ENCODE results near the gene ACE.

GRCh38 chr17:63537001-63537400 is 60.1 kb downstream of the ACE start:
- no peak for TF ChIP-seq ZNF404 (tag by site-specific recombination; IDR thresholded peaks at IDR 0.05)
- TF ChIP-seq CTCF (tag by site-specific recombination; IDR thresholded peaks at IDR 0.05) = no peak
- no peak for TF ChIP-seq BCL6B (tag by site-specific recombination; IDR thresholded peaks at IDR 0.05)
- TF ChIP-seq ZNF112 (tag by site-specific recombination; IDR thresholded peaks at IDR 0.05) = no peak
- no peak for TF ChIP-seq KLF9 (tag by site-specific recombination; IDR thresholded peaks at IDR 0.05; ENCODE audit: low read depth)
- no peak for TF ChIP-seq ZNF785 (tag by site-specific recombination; IDR thresholded peaks at IDR 0.05)
- no peak for TF ChIP-seq ZNF248 (tag by site-specific recombination; IDR thresholded peaks at IDR 0.05)
- TF ChIP-seq KLF10 (tag by site-specific recombination; IDR thresholded peaks at IDR 0.05) = no peak
- no peak for TF ChIP-seq KLF8 (tag by site-specific recombination; IDR thresholded peaks at IDR 0.05)
- TF ChIP-seq ZEB2 (tag by site-specific recombination; IDR thresholded peaks at IDR 0.05) = no peak
- TF ChIP-seq ZNF239 (tag by site-specific recombination; IDR thresholded peaks at IDR 0.05) = no peak
- no peak for TF ChIP-seq ZNF529 (tag by site-specific recombination; IDR thresholded peaks at IDR 0.05; ENCODE audit: insufficient replicate concordance)
- no peak for TF ChIP-seq ZNF610 (tag by site-specific recombination; IDR thresholded peaks at IDR 0.05; ENCODE audit: borderline replicate concordance)
- no peak for TF ChIP-seq ZNF629 (tag by site-specific recombination; IDR thresholded peaks at IDR 0.05)

All from HEK293 (cell line).